Panc1 (cell line): ENCODE results near the gene ERCC5.

Experiments used
- CTCF ChIP-seq: fragments of 450-650 bp; IDR thresholded peaks from 2 replicates; pipeline ENCODE4 v1.5.1; 2017; ENCODE audit warnings: mild to moderate bottlenecking
- POLR2AphosphoS5 ChIP-seq: IDR thresholded peaks from 2 replicates; pipeline ENCODE4 v1.6.1; 2012; ENCODE audit warnings: mild to moderate bottlenecking, low read depth, low read length, moderate library complexity
- REST ChIP-seq, 2 experiments: IDR thresholded peaks; 2 replicates each; pipeline ENCODE4 v1.6.1; 2011 to 2012; ENCODE audit warnings: low read depth in 2 of 2, control low read depth in 1 of 2, low read length in 1 of 2, mild to moderate bottlenecking in 1 of 2, moderate library complexity in 1 of 2; ENCODE audit not compliant: insufficient read depth in 1 of 2
- SIN3A ChIP-seq: IDR thresholded peaks from 2 replicates; pipeline ENCODE4 v1.6.1; 2012; ENCODE audit warnings: low read depth, mild to moderate bottlenecking, low read length, moderate library complexity, borderline replicate concordance; ENCODE audit not compliant: insufficient read depth

GRCh38 chr13:102845289-102845629 lies 573 bp upstream of the ERCC5 start:
- TF ChIP-seq CTCF (no peak), SIN3A (no peak), POLR2AphosphoS5 (no peak), REST (IDR thresholded peaks at IDR 0.05; ENCODE audit: insufficient read depth in 1 of 2, low read depth in 2 of 2, low read length in 1 of 2) (no peak)
